GM13977 (cell line): ENCODE measurements around the gene PGC.

Experiments used
- DNase-seq: peaks from one replicate; pipeline ENCODE4 v3.0.0; 2012; ENCODE audit warnings: low spot score
- CTCF ChIP-seq: IDR thresholded peaks from 2 replicates; pipeline ENCODE4 v1.5.1; 2012; ENCODE audit warnings: mild to moderate bottlenecking, control low read depth; ENCODE audit not compliant: insufficient read depth; ENCODE audit errors: extremely low read depth, missing control alignments
- in situ Hi-C: fragments of 300-500 bp; cut with MboI; formaldehyde crosslinking; loops from one replicate; pipeline ENCODE4 v1.12.0; 2022; ENCODE audit warnings: low sequenced_read_pairs, low pct_unique_long_range_greater_than_20kb, mixed read lengths, inconsistent platforms; ENCODE audit not compliant: unreplicated experiment

PGC gene

GRCh38 chr6:41695825-41696224 lies 51.4 kb downstream of the PGC start:
- in situ Hi-C loops = no loop called here
- DNase-seq = no peak

GRCh38 chr6:41694815-41695526 lies 52.2 kb downstream of the PGC start:
- in situ Hi-C loops = no loop called here
- no peak for DNase-seq
- no peak for TF ChIP-seq CTCF

More at GRCh38 chr6:41695825-41696224, 51.4 kb downstream of the PGC start:
- no peak for TF ChIP-seq CTCF

GRCh38 chr6:41693281-41694240 lies 53.6 kb downstream of the PGC start:
- in situ Hi-C loops = no loop called here
- no peak for DNase-seq
- no peak for TF ChIP-seq CTCF

- DNase-seq = no peak
- in situ Hi-C loops = no loop called here
- no peak for TF ChIP-seq CTCF
Measured at GRCh38 chr6:41692730-41693129, 54.5 kb downstream of the PGC start.

GRCh38 chr6:41692080-41692675 lies 55.0 kb downstream of the PGC start:
- no peak for DNase-seq
- TF ChIP-seq CTCF = no peak
- in situ Hi-C loops = no loop called here

- in situ Hi-C loops = no loop called here
- no peak for TF ChIP-seq CTCF
- no peak for DNase-seq
Measured at GRCh38 chr6:41691426-41692079, 55.6 kb downstream of the PGC start.
